Measurements from ENCODE around the gene CADM4. TPM values are rescaled to one million over a fixed set of nuclear protein-coding genes. Genes with fewer than 3 reads are reported as not detected.
"Not testable (repeated sequence)": the region's sequence is repeated elsewhere in the genome, so short reads cannot be mapped to it uniquely, and the experiment has no call there.

CADM4 gene
- polyA plus RNA-seq, 1 donor (not counting 4 experiments of a cell fraction or from before 2014, with no cell fraction given), result 4.3 TPM

GRCh38 chr19:43652546-43652874 is 12.9 kb upstream of the CADM4 start:
- peaks cover 39 to 43% of the 10 kb centered on the region in 2 experiments for H3K36me3 ChIP-seq (ENCODE audit: control insufficient read depth in 2 of 2, extremely low read depth in 1 of 2, insufficient read depth in 2 of 2, low read length in 2 of 2)
- no peak overlapping the region for H2AFZ ChIP-seq (ENCODE audit: control insufficient read depth, low read length)
- H3K4me1 ChIP-seq (ENCODE audit: control insufficient read depth, extremely low read depth, insufficient read depth, low read length), result no peaks in the 10 kb centered on the region
- TF ChIP-seq CTCF (optimal IDR thresholded peaks at IDR 0.05 in 1 of 3, IDR thresholded peaks at IDR 0.05 in 1 of 3, conservative IDR thresholded peaks at IDR 0.05 in 1 of 3; ENCODE audit: extremely low read depth in 1 of 3, insufficient read depth in 2 of 3, low read length in 3 of 3) (no peak), EZH2 (IDR thresholded peaks at IDR 0.05; ENCODE audit: low read length) (no peak)
- H3K79me2 ChIP-seq (ENCODE audit: control insufficient read depth, insufficient read depth, low read length), result no peaks in the 10 kb centered on the region
- H3K9me1 ChIP-seq (ENCODE audit: control insufficient read depth, extremely low read depth, insufficient read depth, low read length), result no peaks in the 10 kb centered on the region
- H3K4me2 ChIP-seq (ENCODE audit: control insufficient read depth, extremely low read depth, insufficient read depth, low read depth, low read length), result no peak overlapping the region
- dilution Hi-C loops (cut with MboI; ENCODE audit: extremely low pct_ligation_motif_present, low sequenced_read_pairs), result no loop called here
- H3K9me3 ChIP-seq (ENCODE audit: control insufficient read depth, low read depth, low read length), result no peaks in the 10 kb centered on the region
- no peak overlapping the region for H3K27ac ChIP-seq (ENCODE audit: control insufficient read depth, insufficient read depth, low read length)
- H3K27me3 ChIP-seq (ENCODE audit: control insufficient read depth, extremely low read depth, insufficient read depth, low read length), result no peaks in the 10 kb centered on the region
- no peak overlapping the region for H3K4me3 ChIP-seq (ENCODE audit: control insufficient read depth in 2 of 3, extremely low read depth in 1 of 3, insufficient read depth in 2 of 3, low read depth in 1 of 3, low read length in 3 of 3)
- no peak for DNase-seq (ENCODE audit: low read depth, low spot score)
- no peak for FAIRE-seq
- peaks cover 2% of the 10 kb centered on the region for H4K20me1 ChIP-seq (ENCODE audit: control insufficient read depth, extremely low read depth, insufficient read depth, low read length)
- no peak overlapping the region for H3K9ac ChIP-seq (ENCODE audit: control insufficient read depth, extremely low read depth, insufficient read depth, low read length)

- Histone ChIP-seq H3K36me3 (ENCODE audit: control insufficient read depth in 2 of 2, extremely low read depth in 1 of 2, insufficient read depth in 2 of 2, low read length in 2 of 2) (peaks cover 35 to 39% of the 10 kb centered on the region in 2 experiments), H3K27me3 (ENCODE audit: control insufficient read depth, extremely low read depth, insufficient read depth, low read length) (no peaks in the 10 kb centered on the region)
These were observed 12.3 kb upstream of the CADM4 start for GRCh38 chr19:43651758-43652545.

GRCh38 chr19:43650276-43650675 is 10.6 kb upstream of the CADM4 start:
- H3K27me3 ChIP-seq (ENCODE audit: control insufficient read depth, extremely low read depth, insufficient read depth, low read length); FAIRE-seq; H3K4me1 ChIP-seq (ENCODE audit: control insufficient read depth, extremely low read depth, insufficient read depth, low read length); H2AFZ ChIP-seq (ENCODE audit: control insufficient read depth, low read length); H3K9me1 ChIP-seq (ENCODE audit: control insufficient read depth, extremely low read depth, insufficient read depth, low read length); H3K4me3 ChIP-seq (ENCODE audit: control insufficient read depth in 2 of 3, extremely low read depth in 1 of 3, insufficient read depth in 2 of 3, low read depth in 1 of 3, low read length in 3 of 3); H3K9ac ChIP-seq (ENCODE audit: control insufficient read depth, extremely low read depth, insufficient read depth, low read length); H3K9me3 ChIP-seq (ENCODE audit: control insufficient read depth, low read depth, low read length); H3K4me2 ChIP-seq (ENCODE audit: control insufficient read depth, extremely low read depth, insufficient read depth, low read depth, low read length); H3K27ac ChIP-seq (ENCODE audit: control insufficient read depth, insufficient read depth, low read length); H3K79me2 ChIP-seq (ENCODE audit: control insufficient read depth, insufficient read depth, low read length); dilution Hi-C loops (cut with MboI; ENCODE audit: extremely low pct_ligation_motif_present, low sequenced_read_pairs); DNase-seq (ENCODE audit: low read depth, low spot score); H4K20me1 ChIP-seq (ENCODE audit: control insufficient read depth, extremely low read depth, insufficient read depth, low read length): not testable (repeated sequence)
- peaks cover 24 to 28% of the 10 kb centered on the region in 2 experiments for H3K36me3 ChIP-seq (ENCODE audit: control insufficient read depth in 2 of 2, extremely low read depth in 1 of 2, insufficient read depth in 2 of 2, low read length in 2 of 2)

More at GRCh38 chr19:43651758-43652545, 12.3 kb upstream of the CADM4 start:
- no peak overlapping the region for H3K4me2 ChIP-seq (ENCODE audit: control insufficient read depth, extremely low read depth, insufficient read depth, low read depth, low read length)
- H4K20me1 ChIP-seq (ENCODE audit: control insufficient read depth, extremely low read depth, insufficient read depth, low read length), result peaks cover 2% of the 10 kb centered on the region
- FAIRE-seq, result peak; percentile 49
- no peaks in the 10 kb centered on the region for H3K9me1 ChIP-seq (ENCODE audit: control insufficient read depth, extremely low read depth, insufficient read depth, low read length)
- no peak overlapping the region for H3K9ac ChIP-seq (ENCODE audit: control insufficient read depth, extremely low read depth, insufficient read depth, low read length)
- H3K79me2 ChIP-seq (ENCODE audit: control insufficient read depth, insufficient read depth, low read length), result no peaks in the 10 kb centered on the region
- dilution Hi-C loops (cut with MboI; ENCODE audit: extremely low pct_ligation_motif_present, low sequenced_read_pairs), result no loop called here
- no peaks in the 10 kb centered on the region for H3K4me1 ChIP-seq (ENCODE audit: control insufficient read depth, extremely low read depth, insufficient read depth, low read length)
- no peak overlapping the region for H3K4me3 ChIP-seq (ENCODE audit: control insufficient read depth in 2 of 3, extremely low read depth in 1 of 3, insufficient read depth in 2 of 3, low read depth in 1 of 3, low read length in 3 of 3)
- H3K27ac ChIP-seq (ENCODE audit: control insufficient read depth, insufficient read depth, low read length), result no peak overlapping the region
- H3K9me3 ChIP-seq (ENCODE audit: control insufficient read depth, low read depth, low read length), result no peaks in the 10 kb centered on the region
- TF ChIP-seq EZH2 (IDR thresholded peaks at IDR 0.05; ENCODE audit: low read length), result no peak
- peak; percentile 72 to 79 (median 74) for TF ChIP-seq CTCF (optimal IDR thresholded peaks at IDR 0.05 in 1 of 3, IDR thresholded peaks at IDR 0.05 in 1 of 3, conservative IDR thresholded peaks at IDR 0.05 in 1 of 3; ENCODE audit: extremely low read depth in 1 of 3, insufficient read depth in 2 of 3, low read length in 3 of 3)
- no peak overlapping the region for H2AFZ ChIP-seq (ENCODE audit: control insufficient read depth, low read length)
- DNase-seq (ENCODE audit: low read depth, low spot score), result no peak

All from keratinocyte (primary cell).